Fibroblast of gingiva (primary cell): ENCODE measurements around the gene PITX2.

ENCODE experiments used
- DNase-seq: peaks from one replicate; pipeline ENCODE4 v3.0.0-alpha.2; 2011; ENCODE audit warnings: low read depth

PITX2 gene

GRCh38 chr4:110623718-110624397 lies 981 bp upstream of the PITX2 start:
- DNase-seq = no peak

- no peak for DNase-seq
Observed at GRCh38 chr4:110621839-110622751, 782 bp downstream of the PITX2 start.

- no peak for DNase-seq
Observed at GRCh38 chr4:110621328-110621812, 1.5 kb downstream of the PITX2 start.

- no peak for DNase-seq
Observed at GRCh38 chr4:110620691-110621327, 2.1 kb downstream of the PITX2 start.

GRCh38 chr4:110620322-110620690 lies 2.6 kb downstream of the PITX2 start:
- DNase-seq = no peak

GRCh38 chr4:110619463-110620247 lies 3.2 kb downstream of the PITX2 start:
- DNase-seq = no peak

- no peak for DNase-seq
Observed at GRCh38 chr4:110618581-110619462, 4.1 kb downstream of the PITX2 start.

- no peak for DNase-seq
Observed at GRCh38 chr4:110617646-110618580, 5.0 kb downstream of the PITX2 start.

GRCh38 chr4:110617075-110617640 lies 5.7 kb downstream of the PITX2 start:
- DNase-seq = no peak

GRCh38 chr4:110616238-110617074 lies 6.4 kb downstream of the PITX2 start:
- DNase-seq = no peak

GRCh38 chr4:110615353-110616237 lies 7.3 kb downstream of the PITX2 start:
- no peak for DNase-seq

- no peak for DNase-seq
Observed at GRCh38 chr4:110614976-110615352, 7.9 kb downstream of the PITX2 start.

GRCh38 chr4:110614173-110614963 lies 8.5 kb downstream of the PITX2 start:
- no peak for DNase-seq

- no peak for DNase-seq
Observed at GRCh38 chr4:110613745-110614144, 9.1 kb downstream of the PITX2 start.

GRCh38 chr4:110612631-110613269 lies 10.1 kb downstream of the PITX2 start:
- DNase-seq = no peak

GRCh38 chr4:110611968-110612447 lies 10.9 kb downstream of the PITX2 start:
- DNase-seq = no peak
